K562 (cell line): ENCODE results near the gene MRPL52. TPM values are rescaled to one million over a fixed set of nuclear protein-coding genes. Genes with fewer than 3 reads are reported as not detected.
A peak's percentile ranks its signal among the peaks of the same experiment; 100 is the strongest.

Experiments used
- ATAC-seq: fragments of 200-7000 bp; cut with Tn5 transposase; 3 replicates; pipeline ENCODE4 v1.9.1; 2020; ENCODE audit warnings: moderate library complexity
- BruUV-seq: library from RNA; stranded (reverse); fragments of 400-500 nt; replicated peaks from 2 replicates; lab custom pipeline; 2021; lab: Mats Ljungman, UMichigan
- CTCF ChIA-PET: fragments of 300-600 bp; formaldehyde crosslinking; extraction: SDS; loops from one replicate; lab custom pipeline; 2021; ENCODE audit warnings: low intra/inter-chr PET ratio; lab: Yijun Ruan, JAX
- POLR2A ChIA-PET: fragments of 300-600, 350-650 bp; sonication (Branson Sonifier 250); formaldehyde crosslinking; extraction: SDS; loops from one replicate; lab custom pipeline; 2021; ENCODE audit warnings: antibody characterized with exemption, inconsistent platforms; lab: Yijun Ruan, JAX
- DNase-seq, 4 experiments: peaks; one replicate each; pipeline versions ENCODE4 v3.0.0 to v3.0.0-alpha.2; 2011 to 2018; ENCODE audit warnings: low spot score in 3 of 4, mixed read lengths in 3 of 4; ENCODE audit errors: extremely low read depth in 1 of 4
- FAIRE-seq: peaks from 2 replicates; lab custom pipeline; 2011; peaks lifted over from hg19 to GRCh38; lab: Jason Lieb, UNC
- H2AFZ ChIP-seq: 2 replicates; pipeline ENCODE4 v1.6.0; 2011; ENCODE audit warnings: low read depth, low read length, control low read depth, inconsistent platforms
- H3K27ac ChIP-seq: fragments of 200-600 bp; 3 replicates; pipeline ENCODE4 v1.8.0; 2011; ENCODE audit warnings: low read depth, mild to moderate bottlenecking, control low read depth, inconsistent platforms, low read length, moderate library complexity, mixed read lengths; ENCODE audit errors: extremely low read depth
- H3K27me3 ChIP-seq, 2 experiments: fragments of 300-600 bp in 1 of 2; 2 replicates in 1 of 2; 3 replicates in 1 of 2; pipeline versions ENCODE4 v1.6.0 to v1.8.0; 2011; ENCODE audit warnings: inconsistent platforms in 2 of 2, low read length in 2 of 2, mild to moderate bottlenecking in 1 of 2, mixed read lengths in 1 of 2, moderate library complexity in 1 of 2; ENCODE audit not compliant: control insufficient read depth in 2 of 2, insufficient read depth in 2 of 2
- H3K36me3 ChIP-seq: fragments of 300-600 bp; 3 replicates; pipeline ENCODE4 v1.8.0; 2011; ENCODE audit warnings: mild to moderate bottlenecking, low read length, inconsistent platforms; ENCODE audit not compliant: control insufficient read depth, insufficient read depth
- H3K4me1 ChIP-seq, 2 experiments: fragments of 200-600 bp in 1 of 2; replicated peaks in 1 of 2; 2 replicates in 1 of 2; 3 replicates in 1 of 2; pipeline versions ENCODE4 v1.5.1 to v1.8.0; 2011; ENCODE audit warnings: inconsistent platforms in 2 of 2, low read length in 2 of 2, mild to moderate bottlenecking in 1 of 2, mixed read lengths in 1 of 2, moderate library complexity in 1 of 2; ENCODE audit not compliant: control insufficient read depth in 2 of 2, insufficient read depth in 2 of 2
- H3K4me2 ChIP-seq: 2 replicates; pipeline ENCODE4 v1.6.1; 2011; ENCODE audit warnings: low read length, control low read depth, inconsistent platforms, mixed read lengths; ENCODE audit not compliant: insufficient read depth
- H3K4me3 ChIP-seq: fragments of 200-600 bp; sonication (generic), shearing (Covaris generic); 2 replicates; pipeline ENCODE4 v1.5.1; 2016; ENCODE audit warnings: control low read depth, inconsistent platforms
- H3K79me2 ChIP-seq: fragments of 200-600 bp; 3 replicates; pipeline ENCODE4 v1.8.0; 2011; ENCODE audit warnings: low read length, inconsistent platforms; ENCODE audit not compliant: control insufficient read depth, insufficient read depth
- H3K9ac ChIP-seq, 2 experiments: 2 replicates each; pipeline versions ENCODE4 v1.6.0 to v1.6.1; 2011; ENCODE audit warnings: low read depth in 2 of 2, low read length in 2 of 2, control low read depth in 1 of 2, inconsistent platforms in 1 of 2, mild to moderate bottlenecking in 1 of 2, mixed read lengths in 1 of 2; ENCODE audit not compliant: insufficient read depth in 1 of 2
- H3K9me1 ChIP-seq: one replicate; pipeline ENCODE4 v1.6.0; 2011; ENCODE audit warnings: inconsistent platforms, mild to moderate bottlenecking, low read length, moderate library complexity; ENCODE audit not compliant: control insufficient read depth, insufficient read depth
- H3K9me3 ChIP-seq: replicated peaks from 2 replicates; pipeline ENCODE4 v1.5.1; 2011; ENCODE audit warnings: low read depth, low read length, inconsistent platforms; ENCODE audit not compliant: control insufficient read depth, insufficient read depth
- H4K20me1 ChIP-seq: replicated peaks from 2 replicates; pipeline ENCODE4 v1.6.1; 2011; ENCODE audit warnings: low read length, inconsistent platforms, mixed read lengths; ENCODE audit not compliant: control insufficient read depth, insufficient read depth
- CHCHD3 ChIP-seq: fragments of 250-450 bp; sonication (Bioruptor Pico); IDR thresholded peaks from 2 replicates; pipeline ENCODE4 v2.1.2; 2022; ENCODE audit warnings: mild to moderate bottlenecking
- EGR1 ChIP-seq: fragments of 450-650 bp; conservative IDR thresholded peaks from 2 replicates; pipeline ENCODE4 v1.6.1; 2017; ENCODE audit warnings: mild to moderate bottlenecking
- KAT8 ChIP-seq: fragments of 450-650 bp; IDR thresholded peaks from 2 replicates; pipeline ENCODE4 v1.6.1; 2016; ENCODE audit warnings: low read depth, mild to moderate bottlenecking
- NR1H2 ChIP-seq: sonication (generic); formaldehyde crosslinking; IDR thresholded peaks from 2 replicates; pipeline ENCODE4 v1.4.0; 2020; ENCODE audit warnings: mild to moderate bottlenecking, missing genetic modification reagents
- STAT5B ChIP-seq: fragments of 250-450 bp; sonication (Bioruptor Pico); IDR thresholded peaks from 2 replicates; pipeline ENCODE4 v1.8.0; 2021; ENCODE audit warnings: mild to moderate bottlenecking, inconsistent platforms
- ZNF707 ChIP-seq: fragments of 250-450 bp; sonication (Bioruptor Pico); conservative IDR thresholded peaks from 2 replicates; pipeline ENCODE4 v1.8.0; 2022; ENCODE audit warnings: inconsistent platforms, mild to moderate bottlenecking, moderate library complexity
- ZNF740 ChIP-seq, 3 experiments: fragments of 200-800 bp in 1 of 3; sonication (Bioruptor generic) in 1 of 3; sonication (generic) in 1 of 3; formaldehyde crosslinking in 1 of 3; IDR thresholded peaks; 2 replicates each; pipeline versions ENCODE4 v1.6.1 to v1.8.0; 2016 to 2022; ENCODE audit warnings: mild to moderate bottlenecking in 2 of 3, missing compliant biosample characterization in 2 of 3, missing genetic modification characterization in 2 of 3, missing genetic modification reagents in 1 of 3
- WGBS: fragments of 100-300 bp; shearing (Covaris generic); methylation state at CpG from one replicate; pipeline ENCODE4 v1.1.6; 2016; ENCODE audit warnings: low coverage, mixed read lengths; ENCODE audit not compliant: insufficient coverage; ENCODE audit errors: missing lambda C conversion rate; 5-methylcytosine and 5-hydroxymethylcytosine counted together
- in situ Hi-C: fragments of 300-500 bp; cut with MboI; formaldehyde crosslinking; loops from 4 replicates; pipeline ENCODE4 v1.15.0; 2018; ENCODE audit warnings: inconsistent platforms, mixed read lengths
- intact Hi-C: fragments of 100-400 bp; cut with micrococcal nuclease; formaldehyde crosslinking; loops from 2 replicates; pipeline ENCODE4 v1.14.2; 2022
- polyA plus RNA-seq, 8 experiments: library from polyadenylated mRNA; depleted of rRNA in 4 of 8; stranded (reverse) in 5 of 8; unstranded in 3 of 8; fragments of >200 nt; fragmentation: Nextera tagmentation in 2 of 8; fragmentation: Illumina TruSeq in 1 of 8; extraction: Ambion mirVana in 2 of 8; extraction: Trizol in 1 of 8; gene quantifications; 2 replicates each; pipeline versions ENCODE4 v1.2.1 to v1.2.3, GENCODE V29; 2011 to 2014; ENCODE audit warnings: inconsistent platforms in 1 of 8, missing spikeins in 1 of 8
- total RNA-seq, 7 experiments: library from RNA; depleted of rRNA in 6 of 7; stranded (reverse); fragments of >200 nt in 6 of 7; fragmentation: Illumina TruSeq in 2 of 7; extraction: Trizol in 2 of 7; gene quantifications; 2 replicates each; pipeline versions ENCODE4 v1.2.1 to v1.2.3, GENCODE V29; 2011 to 2021; ENCODE audit warnings: low replicate concordance in 1 of 7
- TF ChIP-seq, protein P1 (sequence below): fragments of 250-450 bp; sonication (Bioruptor Pico); IDR thresholded peaks from 2 replicates; pipeline ENCODE4 v1.5.0; 2021; ENCODE audit warnings: mild to moderate bottlenecking, borderline replicate concordance
- TF ChIP-seq, protein P2 (sequence below): fragments of 450-650 bp; IDR thresholded peaks from 2 replicates; pipeline ENCODE4 v1.6.1; 2017; ENCODE audit warnings: antibody characterized with exemption, mild to moderate bottlenecking
- TF ChIP-seq, protein P3 (sequence below), 2 experiments: fragments of 250-450 bp in 1 of 2; fragments of 450-650 bp in 1 of 2; sonication (Bioruptor Pico) in 1 of 2; IDR thresholded peaks; 2 replicates each; pipeline versions ENCODE4 v1.6.1 to v1.8.0; 2016 to 2021; ENCODE audit warnings: mild to moderate bottlenecking in 2 of 2, moderate library complexity in 2 of 2, missing compliant biosample characterization in 1 of 2, missing genetic modification characterization in 1 of 2

The MRPL52 gene
- total and polyA plus RNA-seq, 9 of the 15 experiments (the other 6 are each of a cell fraction or from before 2014, with no cell fraction given) = 56.5 to 213 (median 168) TPM

DNA sequence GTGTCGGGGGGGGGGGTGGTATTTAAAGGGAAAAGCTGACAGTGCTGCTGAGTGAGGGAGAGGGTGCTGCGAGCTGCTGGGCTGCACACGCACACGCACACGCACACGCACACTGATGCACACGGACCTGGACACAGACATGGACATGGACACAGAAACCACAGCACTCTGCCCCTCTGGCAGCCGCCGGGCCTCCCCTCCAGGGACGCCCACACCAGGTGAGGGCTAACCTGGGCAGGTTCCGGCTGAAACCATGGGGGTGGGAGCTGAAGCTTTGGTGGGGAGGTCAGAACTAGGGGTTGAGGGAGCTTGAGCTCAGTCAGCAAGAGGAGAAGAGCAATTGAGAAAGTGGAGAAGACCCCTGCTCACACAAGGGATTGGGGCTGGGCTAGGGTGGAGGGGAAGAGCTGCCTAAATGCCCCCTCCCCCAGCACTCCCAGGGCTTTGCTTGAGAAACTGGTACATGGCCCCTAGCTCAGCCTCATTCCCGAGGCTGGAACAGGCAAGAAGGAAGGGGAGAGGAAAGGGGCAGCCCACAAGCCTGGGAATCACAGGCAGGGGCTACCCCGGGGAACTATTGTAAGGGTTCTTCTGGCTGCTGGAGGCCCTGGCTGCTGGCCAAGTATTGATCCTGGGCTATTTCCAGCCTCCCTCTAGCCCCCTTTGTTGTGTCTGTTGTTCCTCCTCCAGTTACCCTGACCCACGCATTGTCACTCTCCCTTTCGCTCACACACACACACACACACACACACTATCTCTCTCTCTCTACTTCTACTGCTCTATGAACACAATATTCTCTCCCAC is 53.7 kb downstream of the MRPL52 start, which contains the start of gene REM2:
Gene REM2, plus strand, starts transcription at position 50 of the 804 bp plus-strand sequence. Its CDS starts 66 bp downstream, at position 116.
- Histone ChIP-seq H3K9ac (peak within 1 kb of the TSS in 1 of 2 experiments; percentile 76; a peak in 3 of 4 replicates), H4K20me1 (peaks cover 3% of the 10 kb centered on the region; the same call in 1 of the 2 replicates), H3K4me3 (no peak within 1 kb of the TSS), H3K4me1 (peaks cover 26 to 37% of the 10 kb centered on the region in 2 experiments), H3K9me1 (no peaks in the 10 kb centered on the region), H3K4me2 (peak within 1 kb of the TSS; percentile 22), H3K36me3 (peaks cover 1% of the 10 kb centered on the region; the same call in 1 of the 3 replicates), H2AFZ (peak within 1 kb of the TSS; percentile 46; the same call in 1 of the 2 replicates), H3K79me2 (peaks cover 14% of the 10 kb centered on the region), H3K27me3 (no peaks in the 10 kb centered on the region), H3K27ac (no peak within 1 kb of the TSS; the same call in 2 of the 3 replicates), H3K9me3 (no peaks in the 10 kb centered on the region)
- ATAC-seq (no peak), DNase-seq (peak in 2 of 4 experiments; percentile 40 to 48), FAIRE-seq (no peak)
- 63% methylated on average over 14 of the region's 15 CpGs for whole genome bisulfite sequencing
- intact Hi-C loops (no loop called here), in situ Hi-C loops (no loop called here)
- CTCF ChIA-PET = no interaction called here
- POLR2A ChIA-PET = interaction anchor here (0.5 to 3.8 kb wide), 12 partner anchors 8 to 688 kb away, joined by 3 to 60 read pairs (median 4); partner anchors contain the start of genes LRP10, PRMT5 and RBM23
- BruUV-seq = no TSS peak
- TF ChIP-seq, protein P1, sequence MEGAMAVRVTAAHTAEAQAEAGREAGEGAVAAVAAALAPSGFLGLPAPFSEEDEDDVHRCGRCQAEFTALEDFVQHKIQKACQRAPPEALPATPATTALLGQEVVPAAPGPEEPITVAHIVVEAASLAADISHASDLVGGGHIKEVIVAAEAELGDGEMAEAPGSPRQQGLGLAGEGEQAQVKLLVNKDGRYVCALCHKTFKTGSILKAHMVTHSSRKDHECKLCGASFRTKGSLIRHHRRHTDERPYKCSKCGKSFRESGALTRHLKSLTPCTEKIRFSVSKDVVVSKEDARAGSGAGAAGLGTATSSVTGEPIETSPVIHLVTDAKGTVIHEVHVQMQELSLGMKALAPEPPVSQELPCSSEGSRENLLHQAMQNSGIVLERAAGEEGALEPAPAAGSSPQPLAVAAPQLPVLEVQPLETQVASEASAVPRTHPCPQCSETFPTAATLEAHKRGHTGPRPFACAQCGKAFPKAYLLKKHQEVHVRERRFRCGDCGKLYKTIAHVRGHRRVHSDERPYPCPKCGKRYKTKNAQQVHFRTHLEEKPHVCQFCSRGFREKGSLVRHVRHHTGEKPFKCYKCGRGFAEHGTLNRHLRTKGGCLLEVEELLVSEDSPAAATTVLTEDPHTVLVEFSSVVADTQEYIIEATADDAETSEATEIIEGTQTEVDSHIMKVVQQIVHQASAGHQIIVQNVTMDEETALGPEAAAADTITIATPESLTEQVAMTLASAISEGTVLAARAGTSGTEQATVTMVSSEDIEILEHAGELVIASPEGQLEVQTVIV = no peak
- peak; percentile 90 for TF ChIP-seq ZNF740 (CRISPR knock-in tag; IDR thresholded peaks at IDR 0.05)
- TF ChIP-seq ZNF740 (tag; IDR thresholded peaks at IDR 0.05) = no peak; a peak in 1 of 4 replicates
- TF ChIP-seq STAT5B = no peak
- TF ChIP-seq ZNF707 (CRISPR knock-in tag) = no peak
- TF ChIP-seq NR1H2 (CRISPR knock-in tag) = no peak
- TF ChIP-seq KAT8 = no peak
- TF ChIP-seq CHCHD3 (CRISPR knock-in tag) = no peak
- TF ChIP-seq, protein P2, sequence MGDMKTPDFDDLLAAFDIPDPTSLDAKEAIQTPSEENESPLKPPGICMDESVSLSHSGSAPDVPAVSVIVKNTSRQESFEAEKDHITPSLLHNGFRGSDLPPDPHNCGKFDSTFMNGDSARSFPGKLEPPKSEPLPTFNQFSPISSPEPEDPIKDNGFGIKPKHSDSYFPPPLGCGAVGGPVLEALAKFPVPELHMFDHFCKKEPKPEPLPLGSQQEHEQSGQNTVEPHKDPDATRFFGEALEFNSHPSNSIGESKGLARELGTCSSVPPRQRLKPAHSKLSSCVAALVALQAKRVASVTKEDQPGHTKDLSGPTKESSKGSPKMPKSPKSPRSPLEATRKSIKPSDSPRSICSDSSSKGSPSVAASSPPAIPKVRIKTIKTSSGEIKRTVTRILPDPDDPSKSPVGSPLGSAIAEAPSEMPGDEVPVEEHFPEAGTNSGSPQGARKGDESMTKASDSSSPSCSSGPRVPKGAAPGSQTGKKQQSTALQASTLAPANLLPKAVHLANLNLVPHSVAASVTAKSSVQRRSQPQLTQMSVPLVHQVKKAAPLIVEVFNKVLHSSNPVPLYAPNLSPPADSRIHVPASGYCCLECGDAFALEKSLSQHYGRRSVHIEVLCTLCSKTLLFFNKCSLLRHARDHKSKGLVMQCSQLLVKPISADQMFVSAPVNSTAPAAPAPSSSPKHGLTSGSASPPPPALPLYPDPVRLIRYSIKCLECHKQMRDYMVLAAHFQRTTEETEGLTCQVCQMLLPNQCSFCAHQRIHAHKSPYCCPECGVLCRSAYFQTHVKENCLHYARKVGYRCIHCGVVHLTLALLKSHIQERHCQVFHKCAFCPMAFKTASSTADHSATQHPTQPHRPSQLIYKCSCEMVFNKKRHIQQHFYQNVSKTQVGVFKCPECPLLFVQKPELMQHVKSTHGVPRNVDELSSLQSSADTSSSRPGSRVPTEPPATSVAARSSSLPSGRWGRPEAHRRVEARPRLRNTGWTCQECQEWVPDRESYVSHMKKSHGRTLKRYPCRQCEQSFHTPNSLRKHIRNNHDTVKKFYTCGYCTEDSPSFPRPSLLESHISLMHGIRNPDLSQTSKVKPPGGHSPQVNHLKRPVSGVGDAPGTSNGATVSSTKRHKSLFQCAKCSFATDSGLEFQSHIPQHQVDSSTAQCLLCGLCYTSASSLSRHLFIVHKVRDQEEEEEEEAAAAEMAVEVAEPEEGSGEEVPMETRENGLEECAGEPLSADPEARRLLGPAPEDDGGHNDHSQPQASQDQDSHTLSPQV = no peak
- TF ChIP-seq, protein P3, sequence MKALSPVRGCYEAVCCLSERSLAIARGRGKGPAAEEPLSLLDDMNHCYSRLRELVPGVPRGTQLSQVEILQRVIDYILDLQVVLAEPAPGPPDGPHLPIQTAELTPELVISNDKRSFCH (CRISPR knock-in tag; IDR thresholded peaks at IDR 0.05) = no peak
- TF ChIP-seq, protein P3 (tag; IDR thresholded peaks at IDR 0.05) = no peak
- 0 out of 2 replicates have a peak, but pooled peaks have one; percentile 12 for TF ChIP-seq EGR1
